HG02885 (cell line): ENCODE data around the gene DBH.

ENCODE experiments used
- ATAC-seq: cut with Tn5 transposase; IDR thresholded peaks from one replicate; pipeline ENCODE4 v1.9.1; 2021; ENCODE audit warnings: mild to moderate bottlenecking; ENCODE audit not compliant: unreplicated experiment, poor library complexity

DBH gene

DNA sequence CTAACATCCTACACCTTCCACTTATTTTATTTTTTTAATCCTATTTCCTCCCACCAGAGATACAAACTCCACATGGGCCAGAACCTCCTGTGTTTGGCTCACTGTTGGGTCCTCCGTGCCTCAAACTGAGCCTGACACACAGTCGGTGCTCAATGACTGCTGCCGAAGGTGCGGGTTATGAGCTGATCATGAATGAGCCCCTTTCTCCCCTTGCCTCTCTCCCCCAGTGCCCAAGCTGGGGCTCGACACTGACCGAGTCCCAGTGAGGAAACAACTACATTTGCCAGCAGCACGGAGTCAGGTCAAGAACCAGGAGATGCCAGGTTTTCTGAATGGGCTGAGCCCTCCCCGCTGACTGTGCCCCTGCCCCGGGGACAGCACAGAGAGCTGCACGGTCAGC is 57.0 kb downstream of the DBH start:
- ATAC-seq = no peak

DNA sequence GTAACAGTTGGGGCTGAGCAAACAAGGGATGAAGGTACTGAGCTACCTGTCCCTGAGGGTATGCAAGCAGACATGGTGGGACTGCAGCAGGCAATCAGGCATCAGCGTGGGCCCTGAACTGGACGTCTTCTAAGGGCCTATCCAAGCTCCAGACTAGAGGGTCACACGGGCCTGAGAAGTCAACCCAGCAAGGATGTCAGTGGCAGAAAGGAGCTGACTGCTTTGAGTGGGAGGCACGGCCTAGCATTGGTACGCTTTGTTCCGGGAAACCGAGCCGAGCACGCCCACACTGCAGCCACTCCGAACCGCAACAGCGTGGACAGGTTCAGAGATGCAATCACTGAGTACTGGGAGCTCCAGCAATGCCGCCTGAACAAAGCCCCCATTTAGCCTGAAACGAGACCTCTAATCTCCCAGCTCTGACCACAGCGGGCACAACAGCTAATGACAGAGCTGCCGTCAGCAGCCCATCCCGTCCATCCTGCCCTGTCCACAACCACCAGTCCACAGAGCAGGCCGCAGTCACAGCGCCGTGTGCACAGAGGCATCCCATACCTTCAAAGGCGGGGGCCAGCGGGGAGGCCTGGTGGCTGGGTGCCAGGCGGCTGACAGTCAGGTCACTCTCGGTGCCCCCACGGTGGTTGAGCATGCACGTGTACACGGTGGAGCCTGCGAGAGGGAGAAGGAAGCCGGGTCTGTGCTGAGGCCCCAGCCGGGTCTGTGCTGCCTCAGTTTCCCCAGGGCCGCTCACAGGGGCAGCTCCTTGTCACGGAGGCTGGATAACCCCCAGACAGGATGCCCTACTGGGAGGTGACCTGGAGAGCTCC is 57.8 kb downstream of the DBH start:
- no peak for ATAC-seq

DNA sequence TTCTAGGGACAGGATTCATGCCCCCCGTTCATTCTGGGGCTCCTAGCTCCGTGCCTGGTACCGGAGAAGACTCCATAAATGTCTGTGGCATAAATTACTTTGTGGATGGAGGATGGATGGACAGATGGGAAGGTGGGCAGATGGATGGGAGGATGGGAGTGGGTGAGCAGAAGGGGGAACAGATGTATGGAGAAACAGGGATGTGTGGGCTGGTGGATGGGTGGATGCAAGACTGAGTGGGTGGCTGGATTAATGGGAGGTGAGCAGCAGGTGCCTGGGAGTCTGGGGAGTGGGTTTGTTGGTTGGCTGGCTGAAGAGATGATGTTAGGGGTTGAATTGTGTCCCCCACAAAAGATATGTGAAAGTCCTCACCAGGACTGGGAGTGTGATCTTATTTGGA is 58.5 kb downstream of the DBH start:
- no peak for ATAC-seq

DNA sequence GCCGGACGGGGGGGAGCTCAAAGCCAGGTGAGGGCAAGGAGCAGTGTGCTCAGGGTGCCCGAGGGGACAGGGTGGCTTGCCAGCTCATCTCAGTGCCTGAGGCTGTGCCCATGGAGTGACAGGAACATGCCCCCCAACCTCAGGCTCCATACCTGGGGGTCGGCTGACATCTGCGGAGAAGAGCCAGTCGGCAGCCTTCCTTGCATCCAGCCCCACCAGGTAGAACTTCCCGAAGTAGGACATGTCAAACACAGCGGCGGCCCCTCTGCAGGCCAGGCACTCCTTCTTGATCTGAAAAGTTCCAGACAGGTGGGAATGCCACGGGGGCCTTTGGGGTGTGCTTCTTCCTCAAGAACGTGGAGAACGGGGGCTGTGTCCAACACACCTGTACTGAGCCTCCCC is 59.9 kb downstream of the DBH start:
- no peak for ATAC-seq

DNA sequence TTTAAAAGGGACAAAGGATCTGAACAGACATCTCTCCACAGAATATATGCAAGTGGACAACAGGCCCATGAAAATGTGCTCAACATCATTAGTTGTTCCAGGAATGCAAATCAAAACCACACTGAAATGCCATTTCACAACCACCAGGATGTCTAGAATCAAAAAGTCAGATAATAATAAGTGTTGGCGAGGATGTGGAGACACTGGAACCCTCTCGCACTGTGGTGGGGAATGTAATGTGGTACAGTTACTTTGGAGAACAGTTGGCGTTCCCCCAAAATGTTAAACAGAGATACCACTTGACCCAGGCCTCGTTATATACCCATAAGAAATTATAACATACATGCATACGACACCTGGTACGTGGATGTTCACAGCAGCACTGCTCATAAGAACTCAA is 63.4 kb downstream of the DBH start:
- ATAC-seq = no peak

DNA sequence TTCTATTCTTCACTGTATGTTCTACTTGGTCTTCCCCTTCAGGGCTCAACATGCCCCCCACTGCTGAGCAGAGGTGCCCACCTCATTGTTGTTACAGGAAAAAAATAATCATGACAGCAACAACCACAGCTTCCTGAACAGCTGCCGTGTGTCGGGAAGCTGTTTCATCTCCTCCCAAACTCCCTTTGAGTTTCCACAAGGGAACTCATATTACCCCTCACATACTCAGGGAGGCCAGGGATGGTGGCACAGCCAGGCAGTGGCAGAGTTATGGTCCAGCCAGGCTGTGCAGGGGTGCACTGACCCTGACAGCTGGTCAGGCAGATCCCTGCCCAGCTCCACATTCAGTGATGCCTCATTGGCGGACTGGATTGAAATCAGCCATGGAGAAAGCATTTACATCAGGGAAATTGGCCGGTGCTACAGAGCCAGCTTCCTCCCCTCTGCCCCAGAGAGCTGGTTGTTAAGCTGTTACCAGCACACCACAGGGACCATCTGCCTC is 64.7 kb downstream of the DBH start:
- ATAC-seq = no peak

DNA sequence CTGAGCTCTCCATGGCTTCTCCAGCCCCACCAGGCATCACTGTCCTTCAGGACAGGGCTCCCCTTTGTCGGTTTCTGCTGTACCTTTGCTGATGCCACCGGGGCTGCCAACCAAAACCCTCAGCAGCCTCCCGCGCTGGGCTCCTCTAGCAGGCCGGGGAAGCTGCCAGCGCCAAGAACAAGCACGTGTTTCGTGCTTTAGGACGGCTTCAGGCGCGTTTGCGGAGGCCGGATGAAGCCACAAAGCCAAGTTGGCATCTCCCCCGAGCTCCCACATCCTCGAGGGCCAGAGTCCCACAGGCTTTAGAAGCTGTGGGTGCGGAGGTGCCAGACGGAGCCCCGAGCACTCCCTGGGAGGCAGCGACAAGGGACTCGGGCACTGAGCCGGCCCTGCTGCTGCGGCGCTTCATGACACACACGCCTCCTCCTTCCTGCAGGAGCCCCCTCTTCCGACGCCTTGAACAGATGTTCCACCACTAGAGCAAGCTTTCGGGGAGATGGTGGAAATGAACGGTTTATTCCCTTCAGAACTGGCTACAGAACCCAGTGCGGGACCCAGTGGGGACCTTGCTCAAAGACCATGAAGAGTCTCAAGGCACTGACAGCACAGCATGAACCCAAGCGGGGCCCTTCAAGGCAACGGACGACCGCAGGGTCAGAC is 65.3 kb downstream of the DBH start:
- no peak for ATAC-seq

DNA sequence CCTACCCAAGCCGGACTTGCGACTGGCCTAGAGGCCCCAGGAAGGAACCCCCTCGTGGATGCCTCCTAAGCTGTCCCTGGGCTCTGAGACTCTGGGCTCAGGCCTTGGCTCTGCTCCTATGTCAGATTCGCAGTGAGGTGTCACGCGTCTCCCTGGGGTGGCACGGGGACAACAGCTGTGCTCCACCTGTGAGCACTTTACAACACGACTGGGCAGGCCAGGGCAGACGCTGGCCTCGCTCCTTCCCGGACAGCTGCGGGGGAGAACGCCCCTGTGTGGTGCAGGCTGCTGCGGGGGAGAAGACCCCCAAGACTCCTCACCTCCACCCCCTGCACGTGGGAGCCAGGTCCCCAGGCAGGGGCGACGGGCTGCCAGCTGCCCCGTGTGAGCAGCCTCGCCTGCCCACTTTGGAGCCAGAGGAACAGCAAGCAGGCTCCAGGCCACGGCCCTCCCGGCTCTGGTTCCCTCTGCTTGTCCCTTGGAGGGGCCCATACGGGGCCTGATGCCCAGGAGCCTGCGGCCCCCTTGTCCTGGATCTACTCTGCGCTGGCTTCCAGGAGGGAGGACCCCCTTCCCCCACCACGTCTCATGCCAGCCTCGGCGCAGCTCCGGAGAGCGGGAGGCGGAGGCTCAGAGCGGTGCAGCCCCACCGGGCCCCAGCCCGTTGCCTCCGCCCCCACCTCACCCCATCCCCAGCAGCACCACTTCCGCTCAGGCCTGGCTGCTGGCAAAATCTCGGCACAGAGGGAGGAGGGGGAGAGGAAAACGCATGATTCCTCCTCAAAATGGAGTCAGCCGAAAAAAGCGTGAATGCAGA is 66.0 kb downstream of the DBH start:
- ATAC-seq = no peak

DNA sequence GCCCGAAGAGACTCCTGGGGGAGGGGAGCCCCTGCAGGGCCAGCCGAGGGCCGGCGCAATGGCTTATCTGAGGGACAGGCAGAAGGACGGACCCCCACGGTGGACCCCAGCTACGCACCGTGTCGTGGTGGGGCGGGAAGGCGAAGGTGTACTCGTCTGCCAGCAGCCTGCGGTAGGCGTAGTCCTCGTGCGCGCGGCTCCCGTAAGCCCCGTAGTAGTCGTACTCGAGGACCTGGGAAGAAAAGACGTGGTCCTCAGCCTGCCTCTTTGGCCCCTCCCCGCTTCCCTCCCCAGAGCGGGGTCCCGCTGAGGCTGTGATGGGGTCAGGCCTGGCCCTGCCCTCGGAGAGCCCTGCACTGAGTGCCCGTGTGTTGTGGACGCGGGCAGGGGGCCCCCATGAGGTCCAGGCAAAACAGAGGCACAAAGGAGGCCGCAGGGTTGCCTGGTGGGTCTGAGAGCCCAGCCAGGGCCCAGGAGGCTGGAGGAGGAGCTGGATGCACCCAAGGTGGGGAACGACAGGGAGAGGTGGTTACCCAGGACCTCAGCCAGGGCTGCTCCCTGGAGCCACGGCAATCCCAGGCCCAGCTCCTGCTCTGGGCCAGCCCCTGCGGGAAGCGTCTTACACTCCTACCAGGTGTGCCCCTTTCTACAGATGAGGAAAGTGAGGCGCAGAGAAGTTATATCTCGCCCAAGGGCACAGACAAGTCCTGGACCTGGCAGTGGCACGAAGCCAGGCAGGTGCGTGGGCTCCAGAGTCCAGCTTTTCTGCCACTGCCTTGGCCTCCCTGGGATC is 66.8 kb downstream of the DBH start:
- no peak for ATAC-seq

DNA sequence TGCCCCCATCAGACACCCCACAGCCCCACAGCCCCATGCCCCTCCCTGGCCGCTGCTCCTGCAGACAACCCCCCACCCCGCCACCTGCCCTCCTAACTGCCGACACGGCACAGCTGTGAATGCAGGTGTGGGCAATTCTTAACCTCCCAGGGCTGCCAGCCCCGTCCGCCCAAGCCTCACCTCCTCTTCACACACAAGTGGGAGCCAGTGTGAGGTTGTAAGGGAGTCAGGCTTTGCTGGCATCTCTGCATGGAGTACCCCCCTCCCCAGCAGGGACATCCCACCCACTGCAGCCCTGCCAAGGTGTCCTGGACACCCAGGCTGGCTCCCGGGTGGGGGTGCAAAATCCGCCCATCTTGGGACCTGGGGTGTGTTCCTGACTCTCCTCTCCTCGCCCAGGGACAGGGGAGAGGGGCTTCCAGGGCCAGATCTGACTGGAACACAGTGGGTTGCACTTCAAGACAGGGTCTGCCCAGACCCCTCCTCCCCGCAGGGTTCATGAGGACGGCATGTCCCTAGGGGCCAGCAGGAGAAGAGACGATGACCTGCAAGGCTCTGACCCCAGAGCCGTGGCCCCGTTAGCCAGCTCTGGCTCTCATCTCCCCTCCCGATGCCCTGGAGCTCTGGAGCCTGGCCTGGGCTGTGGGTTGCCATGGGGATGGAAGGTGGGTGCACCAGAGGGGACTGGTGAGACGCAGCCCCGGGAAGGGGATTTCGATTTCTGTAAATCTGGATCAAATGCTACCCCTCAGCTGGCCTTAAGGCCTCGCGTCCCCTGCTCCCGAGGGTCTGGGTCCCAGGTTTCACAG is 67.6 kb downstream of the DBH start:
- no peak for ATAC-seq

DNA sequence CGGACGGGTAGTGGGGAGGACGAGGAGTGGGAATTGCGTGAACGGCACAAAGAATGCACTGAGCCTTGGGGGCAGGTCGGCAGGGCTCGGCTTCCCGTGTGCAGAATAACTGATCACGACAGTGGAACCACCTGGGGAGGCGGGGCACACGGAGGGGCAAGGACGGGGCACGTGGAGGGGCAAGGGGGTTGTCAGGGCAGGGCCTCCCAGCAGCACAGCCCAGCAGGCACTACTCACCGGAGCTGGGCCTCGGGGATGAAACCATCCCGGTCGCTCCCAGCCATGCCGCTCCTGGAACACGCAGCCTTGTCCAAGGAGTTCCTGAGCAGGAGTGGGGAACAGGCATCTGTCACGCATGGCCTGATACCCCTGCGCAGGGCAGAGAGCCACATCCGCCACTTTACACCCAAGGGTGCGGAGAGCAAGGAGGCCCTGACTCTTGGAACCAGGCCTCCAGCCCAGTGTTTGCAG is 68.6 kb downstream of the DBH start:
- ATAC-seq = no peak

DNA sequence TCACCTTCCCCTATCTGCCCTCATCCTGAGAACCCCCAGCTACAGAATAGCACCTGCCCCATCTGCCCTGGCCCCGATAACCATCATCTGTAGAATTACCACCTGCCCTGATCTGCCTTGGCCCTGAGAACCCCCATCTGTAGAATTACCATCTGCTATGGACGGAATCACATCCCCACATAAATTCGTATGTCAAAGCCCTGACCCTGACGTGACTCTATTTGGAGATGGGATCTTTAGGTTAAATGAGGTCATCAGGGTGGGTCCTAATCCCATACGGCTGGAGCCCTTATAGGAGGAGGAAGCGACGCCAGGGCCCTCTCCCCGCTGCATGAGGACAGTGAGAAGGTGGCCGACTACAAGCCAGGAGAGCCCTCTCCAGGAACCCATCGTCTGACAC is 69.4 kb downstream of the DBH start:
- ATAC-seq = no peak

DNA sequence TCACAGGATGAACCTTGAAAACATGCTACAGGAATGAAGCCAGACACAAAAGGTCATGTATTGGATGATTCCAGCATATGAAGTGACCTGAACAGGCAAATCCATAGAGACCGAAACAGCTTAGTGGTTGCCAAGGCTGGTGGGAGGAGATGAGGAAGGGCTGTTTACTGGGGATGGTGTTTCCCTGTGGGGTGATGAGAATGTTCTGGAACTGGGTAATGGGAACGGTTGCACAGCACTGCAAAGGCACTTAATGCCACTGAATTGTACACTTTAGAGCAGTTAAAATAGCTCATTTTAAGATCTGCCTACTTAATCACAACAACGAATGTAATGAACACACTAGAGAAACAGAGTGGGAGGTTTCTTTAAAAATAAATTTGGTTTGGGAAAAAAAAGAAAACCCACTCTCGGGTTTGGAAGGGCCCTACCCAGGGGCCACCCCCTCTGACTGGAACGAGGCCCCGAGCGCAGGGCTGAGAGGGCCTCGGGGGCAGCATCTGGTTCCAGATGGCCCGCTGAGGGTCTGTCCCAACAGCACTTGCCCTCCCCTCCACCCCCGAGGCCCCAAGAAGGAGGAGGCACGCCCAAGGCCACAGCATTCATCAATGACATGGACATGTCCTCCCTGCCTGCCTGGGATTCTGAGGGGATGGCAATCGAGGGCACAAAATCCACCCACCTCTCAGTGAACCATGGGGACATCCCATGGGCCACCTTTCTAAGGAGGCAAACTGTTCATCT is 70.3 kb downstream of the DBH start:
- no peak for ATAC-seq

DNA sequence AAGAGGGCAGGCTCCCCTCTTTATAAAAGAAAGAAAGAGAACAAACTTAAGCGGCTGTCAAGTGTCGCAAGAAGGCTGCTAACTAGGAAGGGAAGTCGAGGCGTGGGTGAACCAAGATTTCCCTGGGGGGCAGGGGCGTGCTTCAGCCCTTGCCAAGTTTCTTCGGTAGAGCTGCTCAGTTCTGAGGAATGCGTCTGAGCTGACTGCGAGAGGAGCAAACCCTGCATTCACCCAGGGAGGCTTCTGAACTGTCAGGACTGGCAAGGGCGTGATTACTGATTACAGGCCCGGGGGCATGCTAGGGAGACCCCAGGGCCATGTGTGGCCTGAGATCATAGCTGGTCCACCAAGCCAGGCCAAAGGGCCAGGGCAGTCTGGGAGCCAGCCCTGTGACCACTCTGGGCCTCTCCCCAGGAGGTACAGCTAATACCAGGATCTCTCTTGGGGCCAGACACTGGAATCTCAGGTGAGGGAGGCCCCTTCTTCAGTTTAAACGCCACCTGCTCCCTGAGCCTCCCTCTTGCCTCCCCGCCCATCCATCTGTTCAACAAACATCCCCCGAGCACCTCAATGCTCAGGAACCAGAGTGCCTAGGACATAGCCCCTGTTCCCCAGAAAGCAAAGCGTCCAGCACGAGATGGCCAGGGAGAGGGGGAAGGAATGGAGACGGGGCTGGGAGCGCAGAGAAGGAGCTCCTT is 71.1 kb downstream of the DBH start:
- ATAC-seq = no peak

DNA sequence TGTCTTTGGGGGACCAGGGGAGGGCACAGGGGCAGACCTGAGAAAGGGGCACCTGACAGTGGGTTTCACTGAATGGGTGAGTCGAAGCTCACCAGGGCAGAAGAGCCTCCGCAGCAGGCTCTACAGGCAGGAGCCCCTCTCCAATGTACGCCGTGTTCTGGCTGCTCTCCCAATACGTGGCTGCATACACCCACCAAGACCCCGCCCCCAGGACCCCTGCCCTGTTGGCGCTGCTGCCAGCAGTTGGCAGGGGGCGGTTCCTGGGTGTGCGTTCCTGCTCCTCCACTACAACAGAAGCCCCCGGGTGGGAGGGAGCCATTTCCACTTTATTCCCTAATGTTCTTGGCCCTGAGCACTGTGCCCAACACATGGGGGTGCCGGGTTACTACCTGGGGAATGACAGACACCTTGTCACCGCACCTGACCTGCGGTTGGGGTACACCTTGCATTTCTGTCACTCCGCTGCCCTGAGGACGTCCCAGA is 71.6 kb downstream of the DBH start:
- ATAC-seq = no peak

DNA sequence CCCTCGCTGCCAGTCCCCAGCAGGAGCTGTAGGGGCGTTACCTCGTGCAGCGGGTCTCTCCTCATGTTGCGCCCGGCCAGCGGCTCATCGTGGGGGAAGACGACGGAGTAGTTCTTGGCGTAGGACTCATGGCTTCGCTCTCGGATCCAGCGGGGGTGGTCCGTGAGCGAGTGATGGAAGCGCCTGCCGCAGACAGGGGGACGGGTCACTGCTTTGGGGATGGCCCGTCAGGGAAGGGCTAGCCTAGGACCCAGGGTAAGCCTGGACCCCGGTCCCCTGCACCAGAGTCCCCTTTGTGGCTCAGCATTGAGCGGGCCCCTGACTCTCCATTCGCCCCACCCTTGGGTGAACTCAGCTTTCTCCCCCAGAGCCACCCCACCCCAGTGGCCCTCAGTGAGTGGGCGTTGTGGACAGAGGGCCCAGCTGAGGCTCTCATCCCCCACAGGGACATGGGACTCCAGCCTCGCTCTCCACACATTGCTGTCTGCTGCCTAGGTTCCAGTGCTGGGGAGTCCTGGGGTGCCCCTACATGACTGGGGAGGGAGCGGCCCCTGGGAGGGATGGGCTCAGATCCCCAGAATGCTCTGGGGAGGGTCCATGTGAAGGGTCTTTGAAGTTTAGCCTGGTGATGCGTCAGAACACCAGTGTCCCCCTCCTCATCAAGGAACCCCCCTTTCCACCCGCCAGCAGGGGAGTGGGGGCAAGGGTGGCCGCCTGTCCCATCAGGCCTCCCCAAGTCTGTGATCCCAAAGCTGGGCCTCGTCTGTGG is 72.3 kb downstream of the DBH start:
- ATAC-seq = no peak
